Peyer's patch (tissue), 4 donors: ENCODE measurements around the gene LBX2.

Experiments
- CTCF ChIP-seq, 6 experiments: fragments of 450-650 bp in 4 of 6; fragments of 200-600 bp in 2 of 6; sonication (generic) in 1 of 6; IDR thresholded peaks; one replicate each; pipeline ENCODE4 v1.5.1; 2017 to 2019; ENCODE audit warnings: antibody characterized with exemption in 6 of 6, mild to moderate bottlenecking in 3 of 6, moderate library complexity in 1 of 6
- POLR2A ChIP-seq, 2 donors: fragments of 450-650 bp; IDR thresholded peaks; one replicate each; pipeline ENCODE4 v1.5.1; 2017; ENCODE audit warnings: antibody characterized with exemption in 2 of 2, mild to moderate bottlenecking in 2 of 2, moderate library complexity in 2 of 2

DNA sequence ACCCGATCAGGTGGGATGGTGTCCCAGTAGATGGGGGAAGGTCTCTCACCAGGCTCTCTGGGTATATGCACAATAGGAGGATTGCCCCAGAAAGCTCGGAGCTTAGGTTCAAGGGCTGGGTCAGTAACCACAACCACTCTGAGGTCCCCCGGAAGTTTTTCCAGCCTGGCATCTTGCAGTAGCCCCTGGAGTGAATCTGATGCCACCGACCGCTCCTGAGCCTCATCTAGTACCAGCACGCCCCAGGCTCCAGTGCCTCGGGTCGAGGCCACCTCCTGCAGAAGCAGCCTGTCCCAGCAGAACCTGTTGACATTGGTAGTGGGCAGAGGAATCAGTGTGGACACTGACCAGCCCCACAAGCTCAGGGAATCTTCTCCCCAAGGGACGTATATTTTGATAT, 24.6 kb upstream of the LBX2 start:
- TF ChIP-seq CTCF (IDR thresholded peaks at IDR 0.05) (no peak), POLR2A (IDR thresholded peaks at IDR 0.05) (no peak)
